NCI-H128 (cell line): ENCODE results near the gene NUP62.

Source experiments
- DNase-seq: peaks from one replicate; lab custom pipeline; 2025; ENCODE audit not compliant: unreplicated experiment; lab: John Stamatoyannopoulos, UW

NUP62 gene

DNA sequence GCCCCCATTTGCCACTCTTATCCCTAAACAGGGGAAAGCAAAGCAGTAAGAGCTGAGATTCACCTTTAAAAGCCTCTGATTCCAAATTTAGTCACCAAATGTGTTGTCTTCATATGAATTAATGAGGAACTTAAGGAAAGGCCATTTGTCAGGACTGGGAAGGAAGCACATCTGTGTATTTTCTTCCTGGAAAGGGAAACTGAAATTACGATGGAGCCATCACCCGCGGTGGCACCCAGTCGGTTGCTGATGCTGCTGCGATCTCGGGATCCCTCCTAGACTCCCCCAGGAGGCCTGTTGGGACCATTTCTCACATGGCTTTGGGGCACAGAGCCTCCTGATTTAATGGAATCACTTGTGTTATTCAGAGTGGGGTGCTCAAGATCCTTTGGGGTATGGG is 25.2 kb downstream of the NUP62 start:
- DNase-seq: no peak

DNA sequence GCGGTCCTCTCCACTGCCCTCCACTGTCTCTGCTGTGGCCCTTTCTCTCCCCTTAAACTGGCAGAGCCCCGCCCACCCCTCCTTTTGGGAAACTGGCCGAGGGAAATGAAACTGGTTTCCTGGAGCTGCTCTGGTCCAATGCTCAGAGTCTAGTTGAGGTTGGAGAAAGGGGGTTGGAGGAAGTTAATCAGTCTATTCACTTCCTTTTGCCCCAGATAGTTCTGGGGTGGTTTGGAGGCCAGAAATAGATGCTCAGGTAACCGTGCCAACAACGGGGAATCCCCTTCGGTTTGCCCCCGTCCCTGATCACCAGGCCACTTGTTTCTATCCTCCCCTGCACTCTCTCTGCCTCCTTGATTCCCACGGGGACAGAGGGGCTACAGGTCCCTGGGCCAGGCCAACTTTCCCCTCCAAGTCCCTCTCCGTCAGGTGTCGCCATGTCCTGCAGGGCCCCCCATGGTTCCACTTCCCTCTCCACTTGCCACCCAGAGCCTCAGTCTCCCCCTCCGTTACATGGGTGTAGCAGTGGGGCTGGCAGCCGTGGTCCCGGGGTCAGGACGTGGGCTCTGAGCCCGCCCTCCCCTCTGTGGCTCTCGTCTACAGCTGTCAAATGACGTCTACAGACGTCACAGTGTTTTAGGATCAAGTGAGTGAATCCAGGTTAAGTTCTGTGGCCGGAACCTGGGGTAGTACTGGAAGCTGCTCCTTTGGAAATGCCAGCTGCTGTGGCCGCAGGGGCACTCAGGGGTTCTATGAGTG is 32.3 kb downstream of the NUP62 start, which contains the start of gene IL4I1:
Gene IL4I1 (minus strand): TSS at position 25 of the 759 bp plus-strand sequence. CDS start 727 bp downstream, outside the sequence.
- DNase-seq: no peak

DNA sequence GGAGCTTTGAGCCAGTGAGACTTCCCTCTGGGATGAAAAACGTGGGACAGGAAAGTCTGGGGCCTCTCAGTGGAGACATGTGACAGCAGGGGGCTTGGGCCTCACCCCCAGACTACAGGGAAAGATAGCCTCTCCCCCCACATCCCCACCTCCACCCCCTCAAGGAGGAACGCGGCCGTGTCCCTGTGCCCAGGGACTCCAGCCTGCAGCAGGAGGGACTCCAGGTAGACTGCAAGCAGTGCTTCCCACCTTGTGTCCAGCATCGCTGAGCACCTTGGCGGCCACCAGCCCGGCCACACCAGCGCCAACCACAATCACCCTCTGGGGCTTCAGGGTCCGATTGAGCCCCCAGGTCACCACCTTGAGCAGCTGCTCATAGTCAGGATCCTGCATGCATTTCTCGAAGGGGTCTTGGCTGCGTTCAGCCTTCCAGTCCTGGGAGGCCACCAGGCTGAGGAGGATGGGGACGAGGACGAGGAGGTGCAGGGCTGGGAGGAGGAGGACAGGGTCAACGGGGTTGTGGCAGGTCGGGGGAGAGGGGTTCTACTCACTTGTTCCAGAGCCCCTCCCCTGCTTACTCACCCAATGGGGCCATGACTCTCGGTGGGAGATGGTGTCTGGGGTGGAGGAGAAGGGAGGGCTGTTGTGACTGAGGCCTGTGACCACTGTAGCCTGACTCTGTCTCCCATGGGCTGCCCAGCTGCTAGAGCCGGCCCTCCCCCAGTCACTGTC is 33.6 kb downstream of the NUP62 start:
- DNase-seq: no peak

DNA sequence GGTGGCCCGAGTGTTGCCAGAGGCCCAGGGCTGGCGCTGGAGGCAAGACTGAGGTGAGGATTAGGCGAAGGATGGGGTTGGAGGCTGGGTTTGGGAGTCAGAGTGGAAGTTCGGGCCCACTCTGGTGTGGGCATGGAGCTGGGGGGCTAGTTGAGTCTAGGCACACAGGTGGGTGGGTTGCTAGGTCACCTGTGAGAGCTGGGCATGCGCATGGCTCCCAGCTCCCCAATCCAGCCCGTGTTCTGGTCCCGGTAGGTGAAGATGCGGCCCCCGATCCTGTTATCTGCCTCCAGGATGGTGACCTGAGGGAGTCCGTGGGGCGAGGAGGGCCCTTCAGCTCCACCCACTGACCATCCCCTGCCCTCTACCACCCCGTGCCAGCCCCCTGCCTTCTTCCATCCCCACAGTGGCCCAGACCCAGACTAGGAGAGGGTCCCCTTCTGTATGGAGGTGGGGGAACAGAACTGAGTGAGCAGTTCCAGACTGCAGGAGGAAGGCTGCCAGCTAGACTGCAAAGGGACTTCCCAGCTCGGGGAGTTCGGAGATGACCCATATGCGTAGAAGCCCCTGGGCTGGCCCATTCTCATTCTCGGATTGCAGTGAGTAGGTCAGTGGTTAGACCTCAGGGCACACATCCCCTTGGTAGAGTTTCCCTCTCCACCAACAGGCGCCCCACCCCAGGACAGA is 34.3 kb downstream of the NUP62 start:
- no peak for DNase-seq

DNA sequence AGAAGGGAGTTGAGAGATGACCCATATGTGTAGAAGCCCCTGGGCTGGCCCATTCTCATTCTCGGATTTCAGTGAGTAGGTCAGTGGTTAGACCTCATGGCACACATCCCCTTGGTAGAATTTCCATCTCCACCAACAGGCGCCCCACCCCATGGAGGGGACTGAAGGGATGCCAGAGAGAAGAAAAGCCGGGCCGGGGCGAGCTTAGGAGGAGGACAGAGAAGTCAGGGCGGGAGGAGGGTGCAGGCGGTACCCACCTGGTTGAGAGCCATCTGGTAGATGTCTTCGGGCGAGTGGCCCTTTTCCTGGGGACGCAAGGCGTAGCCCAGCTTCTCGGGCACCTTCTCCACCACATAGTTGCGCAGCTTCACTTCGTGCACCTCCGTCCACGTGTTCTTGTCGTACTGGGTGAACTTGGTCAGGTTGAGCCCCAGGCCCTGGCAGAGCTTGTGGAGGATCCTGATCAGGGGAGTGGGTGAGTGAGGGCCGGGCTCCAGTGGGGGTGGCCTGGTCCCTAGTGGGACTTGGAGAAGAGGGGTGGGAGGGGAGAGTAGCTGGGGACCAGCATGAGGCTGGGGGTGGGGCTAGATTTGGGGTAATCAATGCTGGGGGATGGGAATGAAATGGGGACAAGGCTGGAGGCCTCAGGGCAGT is 35.2 kb downstream of the NUP62 start:
- no peak for DNase-seq

DNA sequence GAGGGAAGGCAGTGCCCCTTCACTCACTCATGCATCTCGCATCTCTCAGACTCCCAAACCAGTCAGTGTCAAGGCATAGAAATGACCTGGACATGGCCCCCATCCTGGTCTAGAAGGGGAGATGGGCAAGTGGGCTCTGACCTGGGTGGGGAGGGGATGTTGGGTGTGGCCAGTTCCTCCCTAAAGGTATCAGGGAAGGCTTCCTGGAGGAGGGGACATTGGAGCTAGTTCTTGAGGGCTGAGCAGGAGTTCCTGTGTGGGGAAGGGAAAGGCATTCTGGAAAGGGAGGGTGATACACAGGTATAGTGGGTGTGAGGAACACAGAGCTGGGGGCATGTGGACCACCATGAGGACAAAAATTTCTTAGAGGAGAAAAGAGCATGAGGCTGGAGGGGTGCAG is 36.6 kb downstream of the NUP62 start:
- no peak for DNase-seq

DNA sequence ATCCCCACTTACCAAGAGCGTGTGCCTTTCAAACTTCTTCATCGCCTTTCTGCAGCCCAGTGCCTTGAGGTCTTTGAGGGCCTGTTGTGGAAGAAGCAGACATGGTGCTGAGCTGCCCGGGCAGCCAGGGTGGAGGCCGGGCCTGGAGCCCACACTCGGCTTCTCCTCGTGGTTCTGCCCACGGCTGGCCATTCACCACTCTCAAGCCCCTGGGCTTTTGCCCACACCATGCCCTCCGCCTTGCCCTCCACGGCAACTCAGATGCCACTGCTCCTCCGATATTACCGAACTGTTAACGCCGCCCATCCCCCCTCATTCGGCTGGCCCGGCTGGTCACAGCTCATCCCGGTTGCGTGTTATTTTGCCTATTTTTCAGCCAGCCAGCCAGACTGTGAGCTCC is 37.9 kb downstream of the NUP62 start:
- no peak for DNase-seq

DNA sequence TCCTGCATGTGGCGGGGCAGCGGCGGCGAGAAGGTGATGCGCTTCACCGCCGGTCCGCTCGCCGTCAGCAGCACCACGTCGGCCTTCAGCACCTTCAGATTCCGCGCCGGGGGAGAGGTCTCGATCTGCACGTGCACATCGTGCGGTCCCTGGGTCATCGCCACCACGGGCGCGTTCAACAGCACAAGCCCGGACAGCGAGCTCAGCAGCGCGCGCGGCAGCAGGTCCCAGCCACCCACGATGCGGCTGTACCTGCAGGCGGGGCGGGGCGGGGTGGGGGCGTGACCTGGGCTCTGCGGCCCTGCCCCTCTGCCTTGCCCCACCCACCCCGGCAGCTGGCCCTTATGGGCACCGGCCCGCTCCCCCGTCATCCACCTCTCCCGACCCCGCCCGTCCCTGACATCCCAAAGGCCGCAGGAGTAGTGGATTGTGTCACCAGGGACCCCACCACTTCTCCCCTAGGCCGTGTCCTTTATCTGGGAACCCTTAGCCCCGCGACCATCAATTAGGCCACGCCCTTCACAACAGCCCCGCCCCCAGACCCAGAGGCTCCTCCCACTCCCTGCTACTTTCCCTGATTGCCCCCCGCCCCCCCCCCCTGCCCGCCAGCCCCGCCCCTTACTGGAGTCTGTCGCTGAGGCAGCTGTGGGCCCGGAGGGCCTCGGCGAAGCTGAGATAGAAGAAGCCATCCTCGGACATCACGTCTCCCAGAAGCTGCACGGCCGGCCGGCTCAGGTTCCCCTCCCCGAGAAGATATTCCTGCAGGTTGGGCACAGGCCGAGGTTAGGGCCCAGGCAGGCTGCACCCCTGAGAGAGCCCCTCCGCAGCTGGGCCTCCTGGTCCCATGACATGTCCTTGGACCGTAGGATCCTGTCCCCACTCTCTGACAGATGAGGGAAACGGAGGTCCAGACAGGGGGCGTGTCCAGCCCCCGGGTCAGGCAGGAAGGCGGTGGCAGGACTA is 38.7 kb downstream of the NUP62 start:
- DNase-seq: no peak

DNA sequence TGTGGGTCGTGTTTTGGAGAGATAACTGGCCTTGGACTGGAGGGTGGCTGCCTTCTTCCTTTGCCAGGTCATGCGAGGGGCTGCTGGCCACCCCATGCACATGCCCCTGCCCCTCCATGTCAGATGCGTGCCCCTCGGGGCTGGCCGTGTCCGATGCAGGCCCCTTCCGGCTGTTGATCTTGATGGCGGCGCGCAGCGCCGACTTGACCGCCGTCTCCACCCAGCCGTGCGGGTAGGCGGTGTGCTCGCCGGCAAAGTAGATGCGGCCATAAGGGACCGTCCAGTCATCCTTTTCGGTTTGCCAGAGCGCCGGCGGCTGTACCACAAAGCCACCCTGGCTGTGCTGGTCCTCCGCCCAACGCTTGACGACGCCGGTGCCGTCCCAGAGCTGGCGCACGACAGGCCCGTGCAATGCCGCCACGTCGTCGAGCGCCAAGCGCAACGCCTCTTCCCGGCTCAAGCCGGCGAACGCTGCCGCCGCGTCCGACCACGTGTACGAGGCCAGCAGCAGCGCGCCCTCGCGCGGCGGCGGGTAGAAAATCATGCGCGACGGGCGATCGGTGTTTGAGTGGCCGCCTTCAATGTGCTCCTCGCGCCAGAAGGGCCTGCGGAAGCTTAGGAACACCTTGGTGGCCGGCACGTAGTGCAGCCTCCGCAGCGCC is 39.5 kb downstream of the NUP62 start:
- DNase-seq: no peak

DNA sequence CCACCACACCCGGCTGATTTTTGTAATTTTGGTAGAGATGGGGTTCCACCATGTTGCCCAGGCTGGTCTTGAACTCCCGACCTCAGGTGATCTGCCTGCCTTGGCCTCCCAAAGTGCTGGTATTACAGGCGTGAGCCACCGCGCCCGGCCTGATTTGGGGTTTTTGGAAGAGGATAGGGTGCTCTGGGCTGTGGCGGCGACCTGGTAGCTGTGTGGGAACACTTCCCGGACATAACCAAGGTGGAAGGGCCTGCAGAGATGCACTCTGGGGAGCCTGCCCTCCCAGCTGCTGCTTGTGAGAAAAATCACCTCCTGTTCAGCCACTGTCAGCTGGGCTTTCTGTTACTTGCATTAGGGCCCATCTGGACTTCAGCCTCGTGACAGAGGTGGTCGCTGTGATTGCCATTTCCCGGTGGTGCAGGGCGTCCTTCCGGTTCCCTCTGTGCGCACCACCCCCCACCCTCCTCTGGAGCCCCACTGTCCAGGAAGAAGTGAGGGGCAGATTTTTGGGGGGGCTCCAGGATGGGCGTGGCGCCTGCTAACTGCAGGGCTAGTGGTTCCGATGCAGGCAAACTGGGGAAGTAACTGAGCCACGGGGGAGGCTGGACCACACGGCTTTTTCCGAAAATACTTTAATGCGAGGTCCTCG is 40.1 kb downstream of the NUP62 start:
- no peak for DNase-seq

DNA sequence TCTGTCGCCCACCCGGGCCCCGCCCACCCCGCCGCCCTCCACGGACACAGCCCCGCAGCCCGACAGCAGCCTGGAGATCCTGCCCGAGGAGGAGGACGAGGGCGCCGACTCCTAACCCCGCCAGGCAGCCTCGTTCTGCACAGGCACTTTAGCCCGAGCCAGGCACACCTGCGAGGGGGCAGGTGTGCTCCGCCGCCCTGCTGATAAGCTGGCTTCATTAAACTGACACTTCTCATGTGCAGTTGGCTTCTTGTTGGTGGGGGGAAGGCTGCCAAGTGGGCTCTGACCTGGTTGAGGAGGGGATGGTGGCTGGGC is 40.8 kb downstream of the NUP62 start:
- DNase-seq: peak; percentile 50

DNA sequence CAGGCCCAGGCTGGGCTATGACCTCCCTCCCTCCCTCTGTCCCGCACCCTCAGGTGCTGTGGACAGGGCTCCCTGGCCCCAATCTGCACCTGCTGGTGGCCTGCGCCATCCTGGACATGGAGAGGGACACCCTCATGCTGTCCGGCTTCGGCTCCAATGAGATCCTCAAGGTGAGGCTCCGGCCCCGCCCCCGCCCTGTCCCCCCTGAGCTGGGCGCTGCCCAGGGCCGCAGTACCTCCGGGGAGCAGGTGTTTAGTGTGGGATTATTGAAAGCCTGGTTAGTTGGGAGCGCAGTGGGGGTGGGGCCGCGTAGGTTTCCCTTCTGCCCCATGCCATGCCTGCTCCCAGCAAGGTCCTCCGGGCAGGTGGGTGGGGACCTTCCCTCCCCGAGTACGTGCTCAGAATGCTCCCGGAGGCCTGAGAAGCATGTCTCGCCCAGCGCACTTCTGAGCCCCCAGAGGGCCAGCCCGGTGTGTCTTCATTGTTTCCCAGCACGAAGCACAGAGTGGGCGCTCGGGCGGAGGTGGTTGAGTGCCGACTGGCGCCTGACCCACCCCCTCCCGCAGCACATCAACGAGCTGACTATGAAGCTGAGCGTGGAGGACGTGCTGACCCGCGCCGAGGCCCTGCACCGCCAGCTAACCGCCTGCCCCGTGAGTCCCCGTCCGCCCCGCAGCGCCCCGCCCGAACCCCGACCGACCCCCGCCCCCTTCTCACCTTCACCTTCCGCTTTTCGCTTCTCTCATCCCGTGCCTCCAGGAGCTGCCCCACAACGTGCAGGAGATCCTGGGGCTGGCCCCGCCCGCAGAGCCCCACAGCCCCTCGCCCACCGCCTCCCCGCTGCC is 41.4 kb downstream of the NUP62 start:
- peak; percentile 70 for DNase-seq

DNA sequence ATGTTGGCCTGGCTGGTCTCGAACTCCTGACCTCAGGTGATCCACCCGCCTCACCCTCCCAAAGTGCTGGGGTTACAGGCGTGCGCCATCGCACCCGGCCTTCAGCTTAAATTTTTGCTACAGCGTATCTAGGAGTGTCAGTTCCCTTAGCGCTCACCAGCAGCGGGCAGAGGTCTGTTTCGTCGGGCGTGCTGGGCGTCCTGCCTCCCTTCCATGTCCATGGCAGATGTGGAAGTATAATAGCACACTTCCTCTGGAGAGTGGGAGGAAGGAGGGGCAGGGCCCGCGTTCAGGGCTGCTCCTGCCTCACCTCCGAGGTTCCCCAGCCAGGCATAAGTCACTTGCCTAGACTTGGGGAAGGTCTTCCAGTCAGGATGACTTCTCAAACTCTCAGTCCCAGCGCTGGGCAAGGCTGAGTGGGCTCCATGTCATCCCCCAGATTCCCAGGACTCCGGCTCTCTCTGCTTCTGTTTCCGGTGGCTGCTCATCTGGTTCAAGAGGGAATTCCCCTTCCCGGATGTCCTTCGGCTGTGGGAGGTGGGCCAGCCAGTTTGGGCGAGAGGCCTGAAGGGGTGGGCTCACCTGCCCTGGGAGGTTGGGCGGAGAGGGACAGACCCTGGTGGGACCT is 42.2 kb downstream of the NUP62 start:
- no peak for DNase-seq

DNA sequence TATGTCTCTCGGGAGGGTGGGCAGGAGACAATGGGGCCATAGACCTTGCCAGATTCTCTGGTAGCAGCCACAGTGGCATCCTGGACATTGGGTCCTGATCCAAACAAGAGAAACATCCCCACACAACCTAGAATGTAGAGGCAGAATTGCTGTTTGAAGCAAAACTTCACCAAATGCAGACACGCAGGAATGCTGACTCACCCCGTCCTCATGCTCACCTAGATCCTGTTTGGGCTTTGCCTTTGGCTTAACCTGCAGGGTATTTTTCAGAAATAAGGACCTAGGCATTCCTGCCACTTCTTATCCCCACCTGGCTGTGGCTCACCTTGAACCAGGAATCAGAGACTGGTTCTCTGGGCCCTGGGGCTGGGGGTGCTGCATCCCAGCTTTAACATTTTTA is 44.5 kb downstream of the NUP62 start:
- DNase-seq: no peak

DNA sequence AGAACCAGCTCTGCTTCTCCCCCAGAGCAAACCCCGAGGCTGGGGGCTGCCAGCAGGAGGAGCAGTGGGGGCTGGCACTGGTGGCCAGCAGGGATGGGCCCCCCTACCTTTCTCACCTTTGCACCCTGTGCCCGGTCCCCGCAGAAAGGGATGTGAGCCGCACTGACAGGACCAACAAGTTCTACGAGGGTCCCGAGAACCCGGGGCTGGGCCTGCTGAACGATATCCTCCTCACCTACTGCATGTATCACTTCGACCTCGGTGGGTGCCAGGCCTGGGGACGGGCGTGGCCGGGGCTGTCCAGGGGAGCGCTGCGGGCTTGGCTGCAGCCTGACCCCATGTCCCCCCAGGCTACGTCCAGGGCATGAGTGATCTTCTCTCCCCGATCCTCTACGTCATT is 45.2 kb downstream of the NUP62 start:
- no peak for DNase-seq

DNA sequence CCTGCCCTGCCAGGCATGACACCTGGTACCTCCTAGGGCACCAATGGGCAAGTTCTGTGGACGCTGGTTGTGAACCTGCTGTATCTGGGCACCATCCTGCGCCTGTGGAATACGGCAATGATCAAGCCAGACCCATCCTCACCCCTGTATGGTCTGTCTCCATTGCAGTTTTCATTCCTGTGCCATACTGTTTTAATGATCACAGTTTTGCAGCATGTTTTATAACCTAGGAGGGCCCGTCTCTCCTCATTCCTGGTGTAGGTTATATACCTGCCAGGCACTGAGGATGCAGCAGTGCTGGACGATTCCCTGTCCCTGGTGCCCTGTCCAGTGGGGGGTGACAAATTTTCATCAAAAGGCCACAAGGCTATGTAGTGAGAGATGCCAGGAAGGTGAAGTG is 46.2 kb downstream of the NUP62 start:
- DNase-seq: no peak

DNA sequence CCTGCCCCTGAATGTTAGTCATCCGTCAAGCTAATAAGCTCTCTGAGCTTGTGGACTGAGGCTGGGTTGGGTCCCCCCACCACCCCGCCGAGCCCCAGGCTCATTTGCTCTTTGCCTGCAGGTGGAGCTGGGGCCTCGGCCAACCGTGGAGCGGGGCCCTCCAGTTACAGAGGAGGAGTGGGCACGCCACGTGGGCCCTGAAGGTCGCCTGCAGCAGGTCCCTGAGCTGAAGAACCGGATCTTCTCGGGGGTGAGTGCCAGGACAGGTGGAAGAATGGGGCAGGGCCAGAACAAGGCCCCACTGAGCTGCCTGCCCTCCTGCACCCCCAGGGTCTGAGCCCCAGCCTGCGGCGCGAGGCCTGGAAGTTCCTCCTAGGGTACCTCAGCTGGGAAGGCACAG is 46.7 kb downstream of the NUP62 start:
- DNase-seq: no peak
